Heart left ventricle (tissue), 13 donors: ENCODE data around the gene TRRAP.

Experiments used
- POLR2A ChIP-seq, 2 donors: fragments of 450-650 bp; IDR thresholded peaks; one replicate each; pipeline ENCODE4 v1.6.1; 2017; ENCODE audit warnings: antibody characterized with exemption in 2 of 2, mild to moderate bottlenecking in 2 of 2, moderate library complexity in 2 of 2
- TF ChIP-seq, protein P1 (sequence below), 12 donors: fragments of 200-600 bp; sonication (generic) in 4 of 12; IDR thresholded peaks; one replicate each; pipeline versions ENCODE4 v1.5.0 to v1.8.0; 2018 to 2022; ENCODE audit warnings: antibody characterized with exemption in 12 of 12, mild to moderate bottlenecking in 5 of 12
- donor health status: ischemic (EF 13 %, LVEDD 7.1; RV severe dilation, severe dysfunction).
- donor health status: DM: no; HTN: yes; CAD: no.
- donor health status: DM: no; HTN: no; CAD: no.
- donor health status: ischemic (EF 25% LVEDD 6.9; RV normal size, moderate dysfunction).
- donor health status: ischemic (EF 25% LVEDD 5.7; RV mildly dilated, moderate dysfunction).
- donor health status: ischemic (EF 35%, LVEDD 5.7; RV mildly dilated, moderate dysfunction).
- donor health status: nonischemic (EF 11% LVEDD 7.7; RV severe dilation, severe dysfunction).
- donor health status: DM: yes; HTN: yes; CAD: no.
- donor health status: PGD.
- donor health status: ischemic (EF 29% LVEDD 5.4; RV normal size, mild dysfunction).
- donor health status: nonischemic (EF 23%, LVEDD 6.1; RV moderate dilation, normal function).

DNA sequence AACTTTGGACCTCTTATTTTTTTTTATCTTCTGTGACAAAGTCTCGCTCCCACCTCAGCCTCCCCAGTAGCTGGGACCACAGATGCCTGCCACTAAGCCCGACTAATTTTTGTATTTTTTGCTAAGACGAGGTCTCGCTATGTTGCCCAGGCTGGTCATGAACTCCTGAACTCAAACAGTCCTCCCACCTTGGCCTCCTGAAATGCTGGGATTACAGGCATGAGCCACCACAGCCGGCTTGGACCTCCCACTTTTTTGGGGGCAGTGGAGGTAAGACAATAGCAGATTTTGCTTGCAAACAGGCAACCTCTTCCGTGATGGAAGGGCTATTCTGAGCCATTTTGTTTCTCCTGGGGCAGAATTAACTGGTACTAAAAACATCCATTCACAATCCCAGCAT lies 1.2 kb upstream of the TRRAP start:
- no peak for TF ChIP-seq POLR2A (IDR thresholded peaks at IDR 0.05)
- TF ChIP-seq, protein P1, sequence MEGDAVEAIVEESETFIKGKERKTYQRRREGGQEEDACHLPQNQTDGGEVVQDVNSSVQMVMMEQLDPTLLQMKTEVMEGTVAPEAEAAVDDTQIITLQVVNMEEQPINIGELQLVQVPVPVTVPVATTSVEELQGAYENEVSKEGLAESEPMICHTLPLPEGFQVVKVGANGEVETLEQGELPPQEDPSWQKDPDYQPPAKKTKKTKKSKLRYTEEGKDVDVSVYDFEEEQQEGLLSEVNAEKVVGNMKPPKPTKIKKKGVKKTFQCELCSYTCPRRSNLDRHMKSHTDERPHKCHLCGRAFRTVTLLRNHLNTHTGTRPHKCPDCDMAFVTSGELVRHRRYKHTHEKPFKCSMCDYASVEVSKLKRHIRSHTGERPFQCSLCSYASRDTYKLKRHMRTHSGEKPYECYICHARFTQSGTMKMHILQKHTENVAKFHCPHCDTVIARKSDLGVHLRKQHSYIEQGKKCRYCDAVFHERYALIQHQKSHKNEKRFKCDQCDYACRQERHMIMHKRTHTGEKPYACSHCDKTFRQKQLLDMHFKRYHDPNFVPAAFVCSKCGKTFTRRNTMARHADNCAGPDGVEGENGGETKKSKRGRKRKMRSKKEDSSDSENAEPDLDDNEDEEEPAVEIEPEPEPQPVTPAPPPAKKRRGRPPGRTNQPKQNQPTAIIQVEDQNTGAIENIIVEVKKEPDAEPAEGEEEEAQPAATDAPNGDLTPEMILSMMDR (IDR thresholded peaks at IDR 0.05): no peak
